ENCODE results near the gene CELF6.

CELF6 gene

DNA sequence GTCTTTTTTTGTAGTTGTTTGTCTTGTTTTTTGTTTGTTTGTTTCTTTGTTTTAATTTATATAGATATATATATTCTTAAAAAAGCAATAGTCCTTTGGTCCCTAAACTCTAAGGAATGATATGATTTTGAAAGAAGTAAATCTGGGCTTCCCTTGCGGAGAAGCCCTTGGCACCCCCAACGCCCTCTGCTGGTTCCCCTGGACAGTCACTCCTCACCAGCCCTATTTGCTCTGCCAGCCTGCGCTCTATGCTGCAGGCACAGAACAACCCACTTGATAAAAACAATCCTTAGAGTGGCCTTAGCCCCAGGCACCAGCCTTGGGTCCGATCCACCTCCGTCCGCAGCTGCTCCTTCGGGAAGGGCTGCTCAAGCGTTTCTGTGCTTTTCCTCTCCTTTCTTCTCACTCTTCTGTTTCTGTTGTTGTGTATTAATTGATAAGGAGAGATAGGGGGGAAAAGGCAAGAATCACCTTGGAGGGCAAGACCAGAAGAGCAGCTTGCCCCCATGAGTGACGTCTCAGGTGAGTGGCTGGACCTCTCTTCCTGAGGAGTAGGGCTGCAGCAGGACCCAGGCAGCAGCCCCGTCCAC, 33.9 kb downstream of the CELF6 start:
- H3K9me3 Mint-ChIP-seq, result no peaks in the 10 kb centered on the region
- no peaks in the 10 kb centered on the region for H3K36me3 Mint-ChIP-seq (ENCODE audit: low read depth)
- TF ChIP-seq CTCF (IDR thresholded peaks at IDR 0.05), result peak; percentile 44

GRCh38 chr15:72285402-72285801, 34.6 kb downstream of the CELF6 start:
- peaks cover 26% of the 10 kb centered on the region for H3K27me3 Mint-ChIP-seq (ENCODE audit: low read depth, poor library complexity)
- H3K27ac Mint-ChIP-seq, result no peak overlapping the region
- peaks cover 12% of the 10 kb centered on the region for H3K4me1 Mint-ChIP-seq
- no peak for DNase-seq
- no peaks in the 10 kb centered on the region for H3K9me3 Mint-ChIP-seq
- TF ChIP-seq CTCF (IDR thresholded peaks at IDR 0.05), result no peak
- no peaks in the 10 kb centered on the region for H3K36me3 Mint-ChIP-seq (ENCODE audit: low read depth)
- no peak overlapping the region for H3K4me3 Mint-ChIP-seq

More for the DNA sequence above, 33.9 kb downstream of the CELF6 start:
- Mint-ChIP-seq H3K27ac (no peak overlapping the region), H3K27me3 (ENCODE audit: low read depth, poor library complexity) (peaks cover 25% of the 10 kb centered on the region), H3K4me3 (no peak overlapping the region), H3K4me1 (peaks cover 19% of the 10 kb centered on the region)
- peak; percentile 28 for DNase-seq

DNA sequence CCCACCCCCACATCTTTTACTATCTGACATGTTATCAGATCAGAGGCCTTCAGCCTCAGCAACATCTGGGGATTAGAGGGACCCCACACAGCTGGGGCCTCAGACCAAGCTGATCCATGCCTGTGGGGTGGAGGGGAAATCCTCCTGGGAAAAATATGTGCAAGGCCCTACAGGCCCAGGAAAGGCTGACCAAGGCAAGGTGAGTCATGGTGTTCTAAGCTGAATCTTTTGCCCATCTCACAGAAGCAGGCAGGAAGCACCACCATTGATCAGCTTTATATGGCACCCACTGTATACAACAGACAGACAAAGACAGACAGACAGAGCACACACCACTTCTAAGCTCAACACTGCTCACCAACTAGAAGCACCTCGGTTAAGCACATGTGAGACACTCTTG, 35.2 kb downstream of the CELF6 start:
- DNase-seq, result no peak
- no peak overlapping the region for H3K27ac Mint-ChIP-seq
- TF ChIP-seq CTCF (IDR thresholded peaks at IDR 0.05), result no peak

DNA sequence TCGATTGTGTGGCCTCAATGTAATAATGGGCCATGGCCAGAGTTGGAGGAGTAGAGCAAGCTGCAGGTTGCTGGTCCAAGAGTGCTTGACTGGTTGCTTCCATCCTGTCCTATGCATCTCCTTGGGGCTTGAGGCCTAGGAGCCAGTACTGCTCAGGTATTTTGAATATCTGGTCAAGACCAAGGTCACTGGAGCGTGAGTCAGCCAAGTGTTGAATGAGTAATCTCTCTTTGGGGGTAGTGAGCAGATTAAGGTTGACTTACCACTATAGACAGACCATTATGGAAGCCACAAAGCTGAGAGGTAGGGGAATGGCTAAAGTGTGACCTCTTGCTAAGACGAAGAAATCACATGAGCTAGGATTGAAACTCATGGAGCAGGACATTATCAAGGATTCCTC, 38.2 kb downstream of the CELF6 start:
- no peak overlapping the region for H3K4me3 Mint-ChIP-seq
- no peaks in the 10 kb centered on the region for H3K4me1 Mint-ChIP-seq
- H3K27ac Mint-ChIP-seq, result no peak overlapping the region
- H3K27me3 Mint-ChIP-seq (ENCODE audit: low read depth, poor library complexity), result peaks cover 62% of the 10 kb centered on the region
- no peak for DNase-seq
- TF ChIP-seq CTCF (IDR thresholded peaks at IDR 0.05), result no peak
- H3K9me3 Mint-ChIP-seq, result no peaks in the 10 kb centered on the region
- no peaks in the 10 kb centered on the region for H3K36me3 Mint-ChIP-seq (ENCODE audit: low read depth)

More for the DNA sequence above, 35.2 kb downstream of the CELF6 start:
- Mint-ChIP-seq H3K4me3 (no peak overlapping the region), H3K27me3 (ENCODE audit: low read depth, poor library complexity) (peaks cover 32% of the 10 kb centered on the region), H3K4me1 (peaks cover 8% of the 10 kb centered on the region), H3K36me3 (ENCODE audit: low read depth) (no peaks in the 10 kb centered on the region), H3K9me3 (no peaks in the 10 kb centered on the region)

DNA sequence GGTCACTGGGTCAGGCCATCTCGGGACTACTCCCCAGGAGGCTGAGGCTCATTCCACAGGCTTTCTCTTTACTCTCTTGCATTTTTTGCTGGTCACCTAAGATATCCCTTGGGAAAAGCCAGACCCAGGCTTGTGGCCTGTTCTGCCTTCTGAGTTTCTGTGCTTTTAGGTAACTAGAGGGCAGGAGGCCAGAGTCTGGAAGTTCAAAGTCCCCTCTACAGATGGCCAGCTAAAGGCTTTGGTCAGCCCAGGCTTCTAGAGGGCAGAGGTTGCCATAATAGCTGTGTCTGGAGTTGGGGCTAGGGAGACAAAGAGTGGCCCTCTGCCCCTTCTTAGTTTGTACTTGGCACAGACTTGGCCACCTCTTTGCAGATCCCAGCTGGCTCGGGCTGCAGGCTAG, 39.2 kb downstream of the CELF6 start:
- DNase-seq, result no peak
- Mint-ChIP-seq H3K27me3 (ENCODE audit: low read depth, poor library complexity) (peaks cover 61% of the 10 kb centered on the region), H3K9me3 (no peaks in the 10 kb centered on the region), H3K4me1 (no peaks in the 10 kb centered on the region), H3K4me3 (no peak overlapping the region), H3K27ac (no peak overlapping the region), H3K36me3 (ENCODE audit: low read depth) (no peaks in the 10 kb centered on the region)
- TF ChIP-seq CTCF (IDR thresholded peaks at IDR 0.05), result no peak

GRCh38 chr15:72278737-72279136, 41.2 kb downstream of the CELF6 start:
- Mint-ChIP-seq H3K27ac (no peak overlapping the region), H3K9me3 (no peaks in the 10 kb centered on the region), H3K27me3 (ENCODE audit: low read depth, poor library complexity) (peaks cover 80% of the 10 kb centered on the region), H3K4me1 (no peaks in the 10 kb centered on the region), H3K36me3 (ENCODE audit: low read depth) (no peaks in the 10 kb centered on the region), H3K4me3 (no peak overlapping the region)
- no peak for DNase-seq
- TF ChIP-seq CTCF (IDR thresholded peaks at IDR 0.05), result no peak
